GM13977 (cell line): ENCODE results near the gene ZNF329.

Experiments
- DNase-seq: peaks from one replicate; pipeline ENCODE4 v3.0.0; 2012; ENCODE audit warnings: low spot score
- CTCF ChIP-seq: IDR thresholded peaks from 2 replicates; pipeline ENCODE4 v1.5.1; 2012; ENCODE audit warnings: mild to moderate bottlenecking, control low read depth; ENCODE audit not compliant: insufficient read depth; ENCODE audit errors: extremely low read depth, missing control alignments
- in situ Hi-C: fragments of 300-500 bp; cut with MboI; formaldehyde crosslinking; loops from one replicate; pipeline ENCODE4 v1.12.0; 2022; ENCODE audit warnings: low sequenced_read_pairs, low pct_unique_long_range_greater_than_20kb, mixed read lengths, inconsistent platforms; ENCODE audit not compliant: unreplicated experiment

Gene ZNF329

DNA sequence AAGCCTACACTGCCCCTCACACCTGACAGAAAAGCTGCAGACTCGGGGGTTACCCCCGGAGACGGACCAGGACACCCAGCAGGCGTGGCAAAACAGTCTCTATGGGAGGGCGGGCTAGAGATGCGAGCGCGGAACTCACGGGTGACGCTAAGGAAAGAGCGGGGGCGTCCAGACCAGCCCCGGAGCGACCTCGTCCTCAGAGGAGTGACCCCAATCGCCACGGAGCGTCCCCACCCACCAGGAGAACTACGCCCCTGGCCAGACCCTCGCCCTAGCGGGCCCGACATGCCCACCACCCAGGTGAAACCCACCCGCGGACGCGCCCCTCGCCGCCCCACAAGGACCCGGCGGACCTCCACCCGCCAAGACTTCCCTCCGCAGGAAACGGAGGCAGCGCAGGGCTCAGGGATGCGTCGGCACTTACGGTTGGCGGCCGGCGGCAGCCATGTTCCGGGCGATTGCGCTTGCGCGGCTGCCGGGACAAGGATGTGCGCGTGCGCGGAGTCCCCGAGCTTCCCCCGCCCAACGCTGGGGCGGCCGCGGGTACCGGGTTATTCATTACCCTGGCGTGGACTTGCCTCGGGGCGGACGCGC lies at the start of gene ZNF329:
Gene ZNF329, minus strand, starts transcription at position 462 of the 594 bp plus-strand sequence. CDS start 21,286 bp downstream, outside the sequence.
- TF ChIP-seq CTCF: no peak
- peak; percentile 93 for DNase-seq
- in situ Hi-C loops: no loop called here

DNA sequence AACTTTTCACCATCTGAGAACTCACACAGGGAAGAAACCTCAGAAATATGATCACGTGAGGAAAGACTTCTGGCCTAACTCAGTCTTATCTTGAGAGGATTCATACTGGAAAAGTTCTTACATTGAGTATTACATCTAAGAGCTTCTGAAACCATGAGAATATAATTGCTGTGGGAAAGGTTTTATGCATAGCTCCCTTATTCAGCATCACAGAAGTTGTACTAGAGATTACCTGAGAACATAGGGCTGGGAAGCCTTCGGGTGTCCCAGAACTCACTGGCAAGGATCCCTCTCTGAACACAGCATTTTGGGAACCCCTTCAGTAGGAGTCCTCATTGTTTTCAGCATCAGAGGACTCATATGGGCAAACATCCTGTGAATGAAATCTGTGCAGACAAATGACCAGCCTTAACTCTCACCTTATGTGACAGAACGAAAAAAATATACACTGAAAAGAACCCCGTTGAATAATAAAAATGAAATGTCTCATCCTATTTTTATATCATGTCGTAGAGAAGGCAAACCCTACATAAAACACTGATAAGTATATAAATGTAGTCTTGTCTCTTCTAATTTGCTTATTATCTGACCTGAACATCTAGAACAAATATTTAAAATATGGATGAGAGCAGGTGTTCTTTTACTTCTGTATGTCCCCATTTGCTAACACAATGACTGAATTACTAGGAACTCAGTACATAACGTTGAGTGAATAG lies 46.5 kb upstream of the ZNF329 start:
- in situ Hi-C loops: no loop called here
- no peak for TF ChIP-seq CTCF
- no peak for DNase-seq

DNA sequence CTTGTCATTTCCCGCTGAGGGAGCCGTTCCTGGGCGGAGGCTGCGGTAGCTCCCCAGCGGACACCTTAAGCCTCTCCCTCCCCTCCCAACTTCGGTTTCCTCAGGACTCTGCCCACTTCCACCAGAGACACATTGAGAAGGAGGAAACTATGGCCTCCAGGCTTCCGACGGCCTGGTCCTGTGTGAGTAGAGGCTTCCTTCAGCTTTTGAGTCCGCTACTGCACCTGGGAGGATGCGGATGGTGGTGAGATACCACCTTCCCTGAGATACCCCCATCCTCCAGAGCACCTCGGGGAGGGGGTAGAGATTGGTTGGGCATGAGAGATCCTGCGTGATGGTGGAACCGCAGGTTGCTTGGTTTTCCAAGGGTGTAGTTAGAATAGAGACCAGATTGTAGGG lies 33.2 kb upstream of the ZNF329 start:
- no peak for DNase-seq
- in situ Hi-C loops: no loop called here
- no peak for TF ChIP-seq CTCF

DNA sequence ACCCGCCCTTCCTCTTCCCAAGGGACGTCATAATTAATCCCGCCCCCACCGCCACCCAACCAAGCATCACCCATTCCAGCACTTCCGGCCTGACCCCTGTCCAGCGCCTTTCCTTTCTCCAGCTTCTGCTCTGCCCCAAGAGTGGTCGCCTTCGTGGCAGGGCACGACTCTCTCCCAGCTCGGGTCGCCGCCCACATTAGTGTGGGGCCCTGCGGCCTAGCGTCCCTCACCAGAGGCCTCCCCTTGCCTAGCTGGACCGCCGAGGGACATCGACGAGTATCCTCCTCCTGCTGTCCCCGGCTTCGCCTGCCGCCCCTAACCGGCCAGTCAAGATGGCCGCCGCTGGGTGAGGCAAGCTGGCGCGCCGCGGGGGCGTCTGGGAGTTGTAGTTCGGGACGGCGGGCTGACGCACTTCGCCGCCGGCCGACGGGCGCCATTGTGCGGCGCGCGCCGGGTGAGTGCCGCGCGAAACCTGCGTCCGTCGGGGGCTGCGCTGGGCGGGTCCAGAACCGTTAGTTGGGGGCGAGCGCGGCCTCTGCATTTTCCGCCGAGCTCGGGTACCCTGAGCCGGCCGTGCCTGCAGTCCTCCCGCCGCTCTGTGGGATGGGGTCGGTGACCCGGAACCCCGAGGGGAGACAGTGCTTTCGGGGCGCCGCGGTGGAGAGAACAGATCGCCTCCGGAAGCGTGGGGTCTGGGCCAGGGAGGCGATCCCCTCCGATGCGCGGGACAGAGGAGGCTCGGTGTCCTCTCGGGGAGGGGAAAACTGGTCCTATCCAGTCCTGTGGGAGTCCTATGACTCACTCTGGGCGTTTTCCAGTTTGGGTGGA lies 32.6 kb upstream of the ZNF329 start, which contains the start of gene ZNF274:
Gene ZNF274, plus strand, starts transcription at position 73 of the 828 bp plus-strand sequence. CDS start 905 bp downstream, outside the sequence.
- peak; percentile 96 for DNase-seq
- in situ Hi-C loops: no loop called here
- TF ChIP-seq CTCF: no peak

GRCh38 chr19:58182577-58182988 lies 32.0 kb upstream of the ZNF329 start:
- TF ChIP-seq CTCF: no peak
- DNase-seq: peak; percentile 95
- in situ Hi-C loops: no loop called here

DNA sequence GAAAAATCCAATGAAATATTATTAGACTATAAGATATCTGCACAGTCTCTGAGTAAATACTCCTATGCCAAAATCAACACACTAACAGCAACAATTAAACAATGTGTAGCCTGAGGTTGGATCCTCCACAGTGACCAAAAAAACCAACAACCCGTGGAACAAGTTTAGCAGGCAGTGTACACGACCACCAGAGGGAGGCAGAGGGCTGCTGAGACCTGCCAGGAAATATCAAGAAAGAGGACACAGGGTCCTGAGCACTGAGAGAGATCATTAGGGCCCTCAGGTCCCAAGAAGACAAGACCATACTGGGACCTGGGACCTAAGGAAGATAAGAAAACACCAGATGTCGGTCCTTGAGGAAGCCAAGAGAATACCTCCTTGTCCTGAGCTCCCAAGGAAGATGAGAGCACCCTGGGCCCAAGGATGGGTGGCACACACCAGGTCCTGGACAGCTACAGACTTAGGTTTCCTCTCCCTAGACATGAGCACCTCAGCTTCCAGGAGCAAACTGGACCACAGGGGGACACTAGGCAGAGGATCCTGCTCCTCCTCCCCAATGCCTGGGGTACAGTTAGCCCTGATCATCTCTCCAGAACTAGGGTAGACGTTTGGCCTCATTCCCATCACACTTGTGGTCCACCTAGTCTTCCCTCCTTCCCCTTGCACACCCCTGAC lies 31.4 kb upstream of the ZNF329 start:
- TF ChIP-seq CTCF: peak; percentile 68
- in situ Hi-C loops: no loop called here
- DNase-seq: no peak
